ENCODE results near the gene SPATS2L.
A peak's percentile ranks its signal among the peaks of the same experiment; 100 is the strongest.

Gene SPATS2L

GRCh38 chr2:200376513-200377354 is 70.2 kb downstream of the SPATS2L start:
- peak; percentile 76 for FAIRE-seq
- DNase-seq (ENCODE audit: insufficient read length, low spot score): no peak
- peak; percentile 20; the same call in 1 of the 2 replicates for TF ChIP-seq SPI1 (IDR thresholded peaks at IDR 0.05; ENCODE audit: low read depth, low read length)
- TF ChIP-seq PAX5 (IDR thresholded peaks at IDR 0.05; ENCODE audit: insufficient read depth, low read length, severe bottlenecking): no peak

- no peak for DNase-seq (ENCODE audit: insufficient read length, low spot score)
- peak; percentile 78 for FAIRE-seq
- TF ChIP-seq POLR2AphosphoS5 (IDR thresholded peaks at IDR 0.05; ENCODE audit: low read depth, low read length) (no peak), POLR2A (IDR thresholded peaks at IDR 0.05; ENCODE audit: low read depth, low read length) (no peak), PAX5 (IDR thresholded peaks at IDR 0.05; ENCODE audit: insufficient read depth, low read length, severe bottlenecking) (no peak), POU2F2 (IDR thresholded peaks at IDR 0.05; ENCODE audit: low read depth, low read length) (no peak), SPI1 (IDR thresholded peaks at IDR 0.05; ENCODE audit: low read depth, low read length) (peak; percentile 46; the same call in 1 of the 2 replicates), TAF1 (IDR thresholded peaks at IDR 0.05; ENCODE audit: low read depth, low read length) (no peak)
These were observed 71.2 kb downstream of the SPATS2L start for GRCh38 chr2:200377355-200378336.

GRCh38 chr2:200378652-200379290 is 72.3 kb downstream of the SPATS2L start:
- DNase-seq (ENCODE audit: insufficient read length, low spot score): no peak
- TF ChIP-seq TAF1 (IDR thresholded peaks at IDR 0.05; ENCODE audit: low read depth, low read length): no peak
- no peak for TF ChIP-seq POU2F2 (IDR thresholded peaks at IDR 0.05; ENCODE audit: low read depth, low read length)
- TF ChIP-seq POLR2A (IDR thresholded peaks at IDR 0.05; ENCODE audit: low read depth, low read length): no peak
- no peak for TF ChIP-seq PAX5 (IDR thresholded peaks at IDR 0.05; ENCODE audit: insufficient read depth, low read length, severe bottlenecking)
- TF ChIP-seq SPI1 (IDR thresholded peaks at IDR 0.05; ENCODE audit: low read depth, low read length): no peak
- TF ChIP-seq POLR2AphosphoS5 (IDR thresholded peaks at IDR 0.05; ENCODE audit: low read depth, low read length): no peak
- FAIRE-seq: no peak

DNA sequence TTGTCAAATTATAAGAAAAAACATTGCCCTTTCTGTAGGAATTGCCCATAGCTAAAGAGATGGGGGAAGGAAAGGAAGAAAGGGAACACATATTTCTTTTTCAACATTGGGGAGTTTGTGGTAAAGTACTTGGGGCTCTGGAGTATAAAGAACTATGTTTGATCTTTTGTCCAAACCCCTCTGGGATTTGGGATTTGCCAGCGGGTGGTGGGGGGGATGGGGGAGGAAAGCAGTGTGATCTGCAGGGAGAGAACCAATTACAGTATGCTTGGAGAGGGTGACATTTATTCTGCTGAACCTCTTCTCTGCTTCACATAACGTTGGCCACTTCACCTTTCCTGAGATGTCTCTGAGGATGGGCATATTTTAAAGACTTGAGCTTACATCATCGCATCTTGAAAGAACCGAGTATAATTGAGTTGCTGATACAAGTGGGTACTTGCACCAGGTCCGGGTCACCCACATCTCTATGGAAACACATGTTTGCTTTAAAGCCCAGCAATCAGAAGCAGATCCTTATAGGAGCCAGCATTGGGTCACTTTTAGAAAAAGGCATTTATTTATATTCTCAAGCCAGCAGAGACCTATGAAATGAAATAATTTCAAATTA is 73.1 kb downstream of the SPATS2L start:
- TF ChIP-seq POLR2AphosphoS5 (IDR thresholded peaks at IDR 0.05; ENCODE audit: low read depth, low read length) (no peak), SPI1 (IDR thresholded peaks at IDR 0.05; ENCODE audit: low read depth, low read length) (no peak), POLR2A (IDR thresholded peaks at IDR 0.05; ENCODE audit: low read depth, low read length) (no peak), PAX5 (IDR thresholded peaks at IDR 0.05; ENCODE audit: insufficient read depth, low read length, severe bottlenecking) (no peak), POU2F2 (IDR thresholded peaks at IDR 0.05; ENCODE audit: low read depth, low read length) (no peak)
- DNase-seq (ENCODE audit: insufficient read length, low spot score): no peak
- FAIRE-seq: no peak

GRCh38 chr2:200380091-200380561 is 73.6 kb downstream of the SPATS2L start:
- FAIRE-seq: peak; percentile 75
- DNase-seq (ENCODE audit: insufficient read length, low spot score): no peak
- TF ChIP-seq POLR2A (IDR thresholded peaks at IDR 0.05; ENCODE audit: low read depth, low read length): no peak
- TF ChIP-seq PAX5 (IDR thresholded peaks at IDR 0.05; ENCODE audit: insufficient read depth, low read length, severe bottlenecking): no peak
- TF ChIP-seq POU2F2 (IDR thresholded peaks at IDR 0.05; ENCODE audit: low read depth, low read length): peak; percentile 82
- no peak for TF ChIP-seq POLR2AphosphoS5 (IDR thresholded peaks at IDR 0.05; ENCODE audit: low read depth, low read length)
- no peak for TF ChIP-seq TAF1 (IDR thresholded peaks at IDR 0.05; ENCODE audit: low read depth, low read length)
- no peak for TF ChIP-seq SPI1 (IDR thresholded peaks at IDR 0.05; ENCODE audit: low read depth, low read length)

- peak; percentile 16 for FAIRE-seq
- DNase-seq (ENCODE audit: insufficient read length, low spot score): no peak
These were observed 74.5 kb downstream of the SPATS2L start for GRCh38 chr2:200380833-200381542.

GRCh38 chr2:200382874-200383273 is 76.4 kb downstream of the SPATS2L start:
- FAIRE-seq (no peak), DNase-seq (ENCODE audit: insufficient read length, low spot score) (no peak)
- TF ChIP-seq POLR2AphosphoS5 (IDR thresholded peaks at IDR 0.05; ENCODE audit: low read depth, low read length) (no peak), TAF1 (IDR thresholded peaks at IDR 0.05; ENCODE audit: low read depth, low read length) (no peak), SPI1 (IDR thresholded peaks at IDR 0.05; ENCODE audit: low read depth, low read length) (no peak), POLR2A (IDR thresholded peaks at IDR 0.05; ENCODE audit: low read depth, low read length) (no peak), PAX5 (IDR thresholded peaks at IDR 0.05; ENCODE audit: insufficient read depth, low read length, severe bottlenecking) (no peak), POU2F2 (IDR thresholded peaks at IDR 0.05; ENCODE audit: low read depth, low read length) (no peak)

More at GRCh38 chr2:200380833-200381542, 74.5 kb downstream of the SPATS2L start:
- no peak for TF ChIP-seq POLR2AphosphoS5 (IDR thresholded peaks at IDR 0.05; ENCODE audit: low read depth, low read length)
- TF ChIP-seq TAF1 (IDR thresholded peaks at IDR 0.05; ENCODE audit: low read depth, low read length): no peak
- TF ChIP-seq POU2F2 (IDR thresholded peaks at IDR 0.05; ENCODE audit: low read depth, low read length): no peak
- TF ChIP-seq SPI1 (IDR thresholded peaks at IDR 0.05; ENCODE audit: low read depth, low read length): no peak
- no peak for TF ChIP-seq PAX5 (IDR thresholded peaks at IDR 0.05; ENCODE audit: insufficient read depth, low read length, severe bottlenecking)
- no peak for TF ChIP-seq POLR2A (IDR thresholded peaks at IDR 0.05; ENCODE audit: low read depth, low read length)

Measured in GM12891 (cell line).